CD4-positive, alpha-beta T cell treated with Interleukin-12 subunit alpha and Interleukin-12 subunit beta, for 1 hour (primary cell): ENCODE data around the gene TGFBR3L.
"Not testable (repeated sequence)": the region's sequence is repeated elsewhere in the genome, so short reads cannot be mapped to it uniquely, and the experiment has no call there.

Experiments used
- DNase-seq: peaks from one replicate; pipeline ENCODE4 v3.0.0-alpha.2; 2020

Gene TGFBR3L

GRCh38 chr19:7905268-7905667 lies 9.4 kb upstream of the TGFBR3L start:
- DNase-seq, result no peak

- DNase-seq, result no peak
These were observed 8.8 kb upstream of the TGFBR3L start for GRCh38 chr19:7905859-7906258.

GRCh38 chr19:7907122-7907521 lies 7.5 kb upstream of the TGFBR3L start:
- DNase-seq, result no peak

GRCh38 chr19:7907544-7907943 lies 7.1 kb upstream of the TGFBR3L start:
- DNase-seq, result no peak

GRCh38 chr19:7908078-7908699 lies 6.4 kb upstream of the TGFBR3L start:
- no peak for DNase-seq

- DNase-seq, result no peak
These were observed 5.7 kb upstream of the TGFBR3L start for GRCh38 chr19:7908742-7909461.

- DNase-seq, result no peak
These were observed 5.1 kb upstream of the TGFBR3L start for GRCh38 chr19:7909471-7910067.

GRCh38 chr19:7910321-7911161 lies 4.1 kb upstream of the TGFBR3L start:
- DNase-seq, result no peak

- no peak for DNase-seq
These were observed 3.0 kb upstream of the TGFBR3L start for GRCh38 chr19:7911508-7912143.

GRCh38 chr19:7912144-7912696 lies 2.4 kb upstream of the TGFBR3L start:
- DNase-seq, result no peak

- no peak for DNase-seq
These were observed 1.7 kb upstream of the TGFBR3L start for GRCh38 chr19:7912697-7913564.

- no peak for DNase-seq
These were observed 978 bp upstream of the TGFBR3L start for GRCh38 chr19:7913652-7914051.

GRCh38 chr19:7914099-7914498 lies 531 bp upstream of the TGFBR3L start:
- DNase-seq, result no peak

GRCh38 chr19:7915250-7916102 lies 846 bp downstream of the TGFBR3L start:
- DNase-seq, result no peak

GRCh38 chr19:7916103-7916954 lies 1.7 kb downstream of the TGFBR3L start:
- peak; percentile 68 for DNase-seq

- DNase-seq, result no peak
These were observed 2.3 kb downstream of the TGFBR3L start for GRCh38 chr19:7916955-7917266.

- DNase-seq, result peak; percentile 68
These were observed 2.8 kb downstream of the TGFBR3L start for GRCh38 chr19:7917267-7918061.

- not testable (repeated sequence) for DNase-seq
These were observed 3.5 kb downstream of the TGFBR3L start for GRCh38 chr19:7918062-7918614.
